ENCODE measurements around the gene GDPD3.

DNA sequence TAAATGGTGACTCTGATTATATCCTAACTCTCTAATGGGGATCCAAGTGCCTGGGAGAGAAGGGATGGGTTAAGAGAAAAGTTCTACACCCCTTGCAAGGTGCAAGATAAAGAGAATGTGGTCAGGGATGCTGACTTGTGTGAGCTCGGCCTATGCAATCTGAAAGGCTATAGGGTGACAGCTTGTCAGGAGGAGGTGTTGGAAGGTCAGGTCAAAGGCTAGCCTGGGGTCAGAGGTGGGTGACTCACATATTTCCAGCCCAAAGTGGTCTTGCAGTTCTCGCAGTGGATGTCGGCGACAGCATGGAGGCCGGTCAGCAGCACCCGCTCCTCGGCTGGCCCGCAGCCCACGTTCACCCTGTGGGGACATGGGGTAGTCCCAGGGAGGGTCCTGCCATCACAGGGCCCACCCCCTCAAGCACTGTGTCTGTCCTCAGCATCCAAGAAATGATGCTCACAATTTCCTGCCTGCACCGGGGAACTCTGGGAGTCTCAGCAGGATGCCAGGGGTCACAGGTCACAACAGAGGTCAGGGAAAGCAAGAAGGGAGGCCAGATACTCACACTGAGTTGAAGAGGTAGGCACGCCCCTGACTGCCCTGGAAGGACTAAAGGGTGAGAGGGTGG lies 18.7 kb downstream of the GDPD3 start:
- TF ChIP-seq, protein P1, sequence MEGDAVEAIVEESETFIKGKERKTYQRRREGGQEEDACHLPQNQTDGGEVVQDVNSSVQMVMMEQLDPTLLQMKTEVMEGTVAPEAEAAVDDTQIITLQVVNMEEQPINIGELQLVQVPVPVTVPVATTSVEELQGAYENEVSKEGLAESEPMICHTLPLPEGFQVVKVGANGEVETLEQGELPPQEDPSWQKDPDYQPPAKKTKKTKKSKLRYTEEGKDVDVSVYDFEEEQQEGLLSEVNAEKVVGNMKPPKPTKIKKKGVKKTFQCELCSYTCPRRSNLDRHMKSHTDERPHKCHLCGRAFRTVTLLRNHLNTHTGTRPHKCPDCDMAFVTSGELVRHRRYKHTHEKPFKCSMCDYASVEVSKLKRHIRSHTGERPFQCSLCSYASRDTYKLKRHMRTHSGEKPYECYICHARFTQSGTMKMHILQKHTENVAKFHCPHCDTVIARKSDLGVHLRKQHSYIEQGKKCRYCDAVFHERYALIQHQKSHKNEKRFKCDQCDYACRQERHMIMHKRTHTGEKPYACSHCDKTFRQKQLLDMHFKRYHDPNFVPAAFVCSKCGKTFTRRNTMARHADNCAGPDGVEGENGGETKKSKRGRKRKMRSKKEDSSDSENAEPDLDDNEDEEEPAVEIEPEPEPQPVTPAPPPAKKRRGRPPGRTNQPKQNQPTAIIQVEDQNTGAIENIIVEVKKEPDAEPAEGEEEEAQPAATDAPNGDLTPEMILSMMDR (IDR thresholded peaks at IDR 0.05; ENCODE audit: insufficient read depth, low read length): no peak
- no peak for TF ChIP-seq REST (IDR thresholded peaks at IDR 0.05; ENCODE audit: insufficient replicate concordance, low read depth)
- no peak for TF ChIP-seq POLR2AphosphoS5 (IDR thresholded peaks at IDR 0.05; ENCODE audit: low read depth)
- no peak for TF ChIP-seq SPI1 (IDR thresholded peaks at IDR 0.05; ENCODE audit: borderline replicate concordance, low read depth)
- TF ChIP-seq GABPA (IDR thresholded peaks at IDR 0.05; ENCODE audit: low read depth): no peak

Data from HL-60 (cell line).